Ureter (tissue), 1 donor: Measurements from ENCODE around the gene NANOG. TPM values are rescaled to one million over a fixed set of nuclear protein-coding genes. Genes with fewer than 3 reads are reported as not detected.

ENCODE experiments used
- total RNA-seq: library from RNA; stranded (reverse); gene quantifications from one replicate; pipeline ENCODE4 v1.2.4, GENCODE V29; 2023
- donor health status: DM: yes; HTN: yes; CAD: no.

NANOG gene
- total RNA-seq, 1 donor from 2014 or later = 2.5 TPM

Other genes with a start within 250 kb of the NANOG start
- not detected for gene APOBEC1, start 123.5 kb upstream of the NANOG start, total RNA-seq
- gene GDF3, start 93.6 kb upstream of the NANOG start, total RNA-seq = not detected
- not detected for gene DPPA3, start 78.0 kb upstream of the NANOG start, total RNA-seq
- not detected for gene CLEC4C, start 42.0 kb upstream of the NANOG start, total RNA-seq
- gene NANOGNB, start 24.2 kb upstream of the NANOG start, total RNA-seq = not detected
- gene SLC2A14, start 83.5 kb downstream of the NANOG start, total RNA-seq = 0.31 TPM
- 61.9 TPM for gene SLC2A3, start 146.8 kb downstream of the NANOG start, total RNA-seq
- gene FOXJ2, start 243.3 kb downstream of the NANOG start, total RNA-seq = 21.1 TPM